ENCODE results near the gene EXOC6B. TPM values are rescaled to one million over a fixed set of nuclear protein-coding genes. Genes with fewer than 3 reads are reported as not detected.

EXOC6B gene
- total RNA-seq, 2 experiments from 2014 or later: 8.5 to 8.6 TPM

DNA sequence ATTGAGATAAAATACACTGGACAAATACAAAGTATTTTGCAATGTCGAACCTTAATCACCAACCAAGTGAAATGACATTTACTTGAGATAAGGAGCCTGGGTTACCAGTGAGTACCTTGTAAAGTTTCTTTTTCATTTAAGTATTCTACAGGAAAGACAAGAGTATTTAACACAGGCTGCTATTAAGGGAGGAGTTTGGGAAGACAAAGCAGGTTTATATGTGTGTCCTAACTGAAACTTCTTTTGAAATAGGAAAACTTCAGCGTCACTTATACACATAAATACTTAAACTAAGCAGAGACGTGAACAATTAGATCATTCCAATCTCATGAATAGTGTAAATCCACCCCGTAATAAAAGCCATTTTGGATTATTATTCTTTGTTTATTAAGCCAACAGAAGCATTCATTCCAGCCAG lies 551.4 kb downstream of the EXOC6B start:
- Mint-ChIP-seq H3K9me3 (no peaks in the 10 kb centered on the region), H3K27me3 (no peaks in the 10 kb centered on the region), H3K27ac (no peak overlapping the region), H3K36me3 (no peaks in the 10 kb centered on the region), H3K4me1 (ENCODE audit: low read depth) (no peaks in the 10 kb centered on the region), H3K4me3 (no peak overlapping the region)
- intact Hi-C loops (cut with micrococcal nuclease): no loop called here
- no peak for DNase-seq
- POLR2A ChIA-PET: no interaction called here
- CTCF ChIA-PET: no interaction called here

DNA sequence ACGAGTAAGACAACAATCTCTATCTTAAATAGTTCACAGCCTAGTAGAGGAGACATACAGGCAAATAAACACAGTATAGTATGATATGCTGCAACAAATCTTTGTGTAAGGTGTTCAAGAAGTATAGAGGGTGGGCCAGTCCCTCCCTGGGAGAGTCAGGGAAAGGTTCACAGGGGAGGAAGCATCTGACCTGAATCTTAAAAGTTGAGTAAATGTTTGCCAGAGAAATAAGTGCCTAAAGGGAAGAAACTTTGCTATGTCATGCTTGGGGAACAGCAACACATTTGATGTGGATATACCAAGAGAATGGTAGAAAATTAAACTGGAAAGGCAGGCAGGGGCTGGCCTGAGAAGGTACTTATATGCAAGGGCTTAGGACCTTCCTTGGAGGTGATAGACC lies 552.4 kb downstream of the EXOC6B start:
- H3K27me3 Mint-ChIP-seq: no peaks in the 10 kb centered on the region
- H3K9me3 Mint-ChIP-seq: peaks cover 4% of the 10 kb centered on the region
- DNase-seq: no peak
- H3K4me3 Mint-ChIP-seq: no peak overlapping the region
- CTCF ChIA-PET: no interaction called here
- POLR2A ChIA-PET: no interaction called here
- intact Hi-C loops (cut with micrococcal nuclease): no loop called here
- no peaks in the 10 kb centered on the region for H3K36me3 Mint-ChIP-seq
- H3K4me1 Mint-ChIP-seq (ENCODE audit: low read depth): no peaks in the 10 kb centered on the region
- H3K27ac Mint-ChIP-seq: no peak overlapping the region

DNA sequence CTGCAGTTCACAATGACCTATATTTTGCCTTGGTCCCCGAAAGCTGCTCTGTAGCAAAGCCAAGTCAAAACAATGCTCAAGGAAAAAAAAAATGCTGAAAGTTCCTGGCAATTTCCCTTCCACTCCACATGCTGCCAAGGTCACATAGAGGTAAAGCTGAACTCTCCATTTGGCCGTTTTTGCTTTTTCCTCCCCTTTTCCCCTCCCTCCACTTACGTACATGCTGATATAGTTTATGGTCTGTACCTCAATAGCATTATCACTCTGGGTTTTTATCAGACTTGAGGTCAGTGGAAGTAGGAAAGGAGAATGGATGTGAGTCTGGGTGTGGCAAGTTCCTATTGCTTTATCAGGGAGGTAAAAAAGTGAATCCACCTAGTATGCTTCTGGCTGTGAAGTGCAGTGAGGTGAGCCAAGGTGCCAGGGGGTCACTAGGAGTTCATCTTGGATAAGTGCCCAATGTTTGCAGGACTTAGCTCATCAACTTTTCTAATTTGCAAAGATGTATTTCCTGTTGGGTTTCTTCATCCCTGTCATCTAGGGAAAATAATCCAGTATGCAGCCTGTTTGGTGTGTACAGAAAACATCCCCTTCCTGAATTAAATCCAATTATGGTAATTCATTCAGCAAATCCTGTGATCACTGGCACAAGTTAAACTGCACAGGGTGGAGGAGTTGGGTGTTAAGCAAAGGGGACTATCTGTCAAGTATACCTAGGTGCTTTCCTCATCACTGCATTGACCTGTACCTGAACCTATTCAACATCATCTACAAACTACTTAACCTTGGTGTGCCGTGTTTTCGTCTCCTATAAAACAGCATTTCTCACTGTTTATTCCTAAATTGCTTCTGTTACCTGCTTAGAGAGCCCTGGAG lies 553.8 kb downstream of the EXOC6B start:
- Mint-ChIP-seq H3K27ac (no peak overlapping the region), H3K9me3 (peaks cover 4% of the 10 kb centered on the region), H3K4me1 (ENCODE audit: low read depth) (no peaks in the 10 kb centered on the region), H3K4me3 (no peak overlapping the region), H3K27me3 (no peaks in the 10 kb centered on the region), H3K36me3 (no peaks in the 10 kb centered on the region)
- ChIA-PET POLR2A (no interaction called here), CTCF (no interaction called here)
- intact Hi-C loops (cut with micrococcal nuclease): no loop called here
- no peak for DNase-seq

DNA sequence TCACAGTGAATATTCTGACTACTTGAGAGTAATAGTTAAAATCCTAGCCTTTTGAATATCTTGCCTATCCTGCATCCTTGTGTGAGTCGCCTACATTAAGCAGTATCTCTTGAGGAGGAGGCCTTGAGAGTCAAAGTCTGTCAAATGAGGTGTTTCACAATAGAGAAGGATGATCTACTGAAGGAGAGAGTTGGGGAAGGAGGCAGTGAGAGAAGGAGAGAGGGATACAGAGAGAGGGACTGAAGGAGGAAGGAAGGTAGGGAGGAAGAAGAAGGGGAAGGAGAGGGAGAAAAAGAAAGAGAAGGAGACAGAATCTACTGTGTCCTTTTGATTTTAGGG lies 554.6 kb downstream of the EXOC6B start:
- H3K4me1 Mint-ChIP-seq (ENCODE audit: low read depth): no peaks in the 10 kb centered on the region
- no peak overlapping the region for H3K4me3 Mint-ChIP-seq

DNA sequence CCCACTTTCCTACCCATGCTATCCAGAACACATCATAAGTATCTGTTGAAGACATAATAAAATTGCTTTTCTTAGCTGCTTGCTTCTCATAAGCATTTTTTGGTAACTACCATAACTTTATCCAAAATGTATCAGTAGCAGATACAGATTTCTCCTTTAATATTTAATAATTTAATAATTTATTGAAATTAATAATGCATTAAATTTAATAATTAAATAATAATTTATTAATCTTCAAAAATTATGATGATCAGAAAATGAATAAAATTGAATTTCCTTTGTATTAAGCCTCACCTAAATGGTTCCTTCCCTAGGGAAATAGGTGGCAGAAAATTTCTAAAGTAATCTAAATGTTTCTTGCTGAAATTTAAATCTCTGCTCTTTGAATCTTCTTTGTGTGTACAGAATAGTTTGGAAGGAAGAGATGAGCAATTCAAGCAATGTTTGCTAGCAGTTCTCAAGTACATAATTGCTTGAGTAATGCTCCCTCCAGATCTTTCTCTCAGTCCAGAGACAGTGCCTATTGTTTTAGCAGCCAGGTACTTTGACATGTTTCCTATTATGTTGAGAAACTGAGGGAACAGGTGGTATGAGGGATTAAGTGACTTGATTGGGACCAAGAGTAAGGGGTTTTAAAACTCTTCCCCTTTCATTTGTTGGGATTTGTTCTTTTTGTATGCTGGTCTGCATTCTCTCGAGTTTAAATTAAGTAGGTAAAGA lies 555.1 kb downstream of the EXOC6B start:
- no peaks in the 10 kb centered on the region for H3K36me3 Mint-ChIP-seq
- no peaks in the 10 kb centered on the region for H3K4me1 Mint-ChIP-seq (ENCODE audit: low read depth)
- H3K4me3 Mint-ChIP-seq: no peak overlapping the region
- DNase-seq: no peak
- peaks cover 4% of the 10 kb centered on the region for H3K9me3 Mint-ChIP-seq
- H3K27me3 Mint-ChIP-seq: no peaks in the 10 kb centered on the region
- POLR2A ChIA-PET: no interaction called here
- no peak overlapping the region for H3K27ac Mint-ChIP-seq
- CTCF ChIA-PET: no interaction called here
- intact Hi-C loops (cut with micrococcal nuclease): no loop called here

More for the DNA sequence above, 554.6 kb downstream of the EXOC6B start:
- Mint-ChIP-seq H3K9me3 (peaks cover 4% of the 10 kb centered on the region), H3K27ac (no peak overlapping the region), H3K27me3 (no peaks in the 10 kb centered on the region), H3K36me3 (no peaks in the 10 kb centered on the region)
- no peak for DNase-seq
- POLR2A ChIA-PET: no interaction called here
- intact Hi-C loops (cut with micrococcal nuclease): no loop called here
- CTCF ChIA-PET: no interaction called here

DNA sequence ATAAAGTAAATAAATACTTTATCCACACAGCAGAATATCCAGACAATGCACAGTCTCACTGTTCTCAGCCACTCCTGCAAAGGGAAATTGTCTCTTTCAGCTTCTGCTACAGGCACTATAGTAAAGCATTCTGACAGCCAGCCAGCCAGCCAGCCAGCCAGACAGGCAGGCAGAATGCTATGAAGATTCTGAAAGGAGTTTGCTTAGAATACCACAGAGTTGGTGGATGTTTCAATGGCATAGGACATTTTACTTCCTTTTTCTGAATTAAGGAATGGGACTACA lies 562.1 kb downstream of the EXOC6B start:
- Mint-ChIP-seq H3K27ac (no peak overlapping the region), H3K9me3 (peaks cover 4% of the 10 kb centered on the region), H3K36me3 (no peaks in the 10 kb centered on the region), H3K27me3 (no peaks in the 10 kb centered on the region), H3K4me3 (no peak overlapping the region), H3K4me1 (ENCODE audit: low read depth) (no peaks in the 10 kb centered on the region)
- ChIA-PET POLR2A (no interaction called here), CTCF (no interaction called here)
- no peak for DNase-seq
- intact Hi-C loops (cut with micrococcal nuclease): no loop called here

DNA sequence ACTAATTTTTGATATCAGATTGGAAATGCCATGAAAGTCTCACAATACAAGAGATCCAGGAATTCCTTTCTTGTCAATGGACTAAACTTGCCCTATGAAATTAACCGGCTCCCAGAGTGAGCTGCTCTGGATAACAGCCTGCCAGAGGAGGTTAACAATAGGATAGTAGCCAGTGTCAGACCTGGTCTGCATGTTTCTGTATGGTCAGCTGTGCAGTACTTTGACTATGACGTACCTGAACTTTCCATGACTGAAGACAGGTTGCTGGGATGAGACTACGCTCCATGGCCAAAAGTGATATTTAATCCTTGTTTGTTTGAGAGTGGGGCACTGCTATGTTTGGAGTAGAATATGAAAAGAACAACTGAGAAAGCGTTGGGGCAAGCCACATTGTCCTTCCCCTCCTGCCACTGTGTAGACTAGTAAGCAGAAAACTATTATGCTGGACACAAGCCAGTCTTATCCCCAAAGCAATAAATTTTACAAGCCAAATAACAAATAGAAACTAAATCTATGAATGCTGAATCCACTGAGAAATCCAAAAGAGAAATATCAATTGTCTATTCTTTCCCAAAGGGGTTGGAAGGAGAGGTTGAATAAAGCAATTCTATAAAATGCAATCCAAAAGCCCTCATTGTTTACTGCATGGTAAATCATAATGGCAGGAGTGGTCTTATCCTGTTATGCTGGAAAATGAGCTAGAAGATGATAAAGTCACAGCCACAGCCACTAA lies 562.6 kb downstream of the EXOC6B start:
- no peaks in the 10 kb centered on the region for H3K9me3 Mint-ChIP-seq
- H3K27me3 Mint-ChIP-seq: no peaks in the 10 kb centered on the region
- no peak overlapping the region for H3K4me3 Mint-ChIP-seq
- intact Hi-C loops (cut with micrococcal nuclease): no loop called here
- ChIA-PET POLR2A (no interaction called here), CTCF (no interaction called here)
- no peaks in the 10 kb centered on the region for H3K4me1 Mint-ChIP-seq (ENCODE audit: low read depth)
- DNase-seq: no peak
- H3K36me3 Mint-ChIP-seq: no peaks in the 10 kb centered on the region
- no peak overlapping the region for H3K27ac Mint-ChIP-seq

DNA sequence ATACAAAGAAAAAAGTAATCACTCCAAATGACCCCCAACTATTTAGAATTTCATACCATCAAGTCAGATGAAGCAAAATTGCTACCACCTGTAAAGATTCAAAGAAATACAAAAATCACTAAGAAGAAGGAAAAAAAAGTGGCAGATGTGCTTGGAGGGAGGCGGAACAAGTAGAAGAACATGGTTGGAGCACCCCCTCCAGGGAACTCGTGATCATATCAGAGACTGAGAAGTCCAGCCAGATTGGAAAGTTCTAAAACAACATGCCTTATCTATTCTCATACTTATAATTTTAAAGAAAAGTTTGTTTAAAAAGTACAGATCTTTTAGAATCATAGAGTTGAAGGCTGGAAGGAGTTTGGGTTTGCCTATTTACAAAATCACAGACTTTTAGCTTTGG lies 564.8 kb downstream of the EXOC6B start:
- Mint-ChIP-seq H3K27ac (no peak overlapping the region), H3K9me3 (no peaks in the 10 kb centered on the region), H3K4me1 (ENCODE audit: low read depth) (no peaks in the 10 kb centered on the region), H3K36me3 (no peaks in the 10 kb centered on the region), H3K27me3 (no peaks in the 10 kb centered on the region), H3K4me3 (no peak overlapping the region)
- ChIA-PET CTCF (no interaction called here), POLR2A (no interaction called here)
- intact Hi-C loops (cut with micrococcal nuclease): no loop called here
- no peak for DNase-seq

DNA sequence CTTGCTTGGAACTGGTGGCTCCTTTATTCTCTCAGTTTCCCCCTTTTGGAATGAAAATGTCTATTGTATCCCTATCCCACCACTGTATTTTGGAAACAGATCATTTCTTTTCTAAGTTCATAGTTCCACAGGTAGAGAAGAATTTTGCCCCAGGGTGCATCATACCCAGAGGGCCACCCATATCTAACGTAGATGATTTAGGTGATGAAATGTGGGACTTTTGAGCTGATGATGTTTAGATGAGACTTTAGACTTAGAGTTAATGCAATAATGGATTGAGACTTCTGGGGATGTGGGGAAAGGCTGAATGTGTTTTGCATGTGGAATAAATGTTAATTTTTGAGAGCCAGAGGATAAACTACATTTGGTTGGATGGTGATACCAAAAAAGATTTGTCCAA lies 570.3 kb downstream of the EXOC6B start:
- intact Hi-C loops (cut with micrococcal nuclease): no loop called here
- H3K9me3 Mint-ChIP-seq: peaks cover 10% of the 10 kb centered on the region

DNA sequence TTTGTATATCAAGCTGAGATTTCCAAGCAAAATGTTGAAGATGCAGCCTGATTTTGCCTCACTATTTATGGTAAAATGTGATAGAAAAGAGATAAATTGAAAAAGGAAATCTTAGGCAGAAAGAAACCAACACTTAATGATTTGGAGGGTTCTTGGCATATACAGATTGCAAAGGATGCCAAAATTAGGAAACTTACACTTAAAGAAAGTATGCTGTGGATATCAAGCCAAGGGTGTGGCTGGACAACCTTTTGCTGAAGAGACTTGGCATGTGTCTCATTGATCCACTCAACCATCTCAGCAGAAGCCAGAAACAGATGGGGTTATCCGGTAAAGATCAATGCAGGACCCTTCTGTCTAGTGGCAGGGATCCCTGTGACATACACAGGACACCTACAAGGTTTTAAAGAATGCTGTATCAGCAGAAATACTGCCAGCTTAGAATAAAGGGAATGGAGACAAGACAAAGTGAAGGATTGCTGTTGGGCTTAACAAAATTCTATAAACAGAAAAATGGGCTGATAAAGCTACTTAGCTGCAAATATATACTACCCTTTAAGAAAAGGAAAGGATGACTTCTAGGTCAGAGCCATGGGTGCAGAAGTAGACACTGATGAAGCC lies 570.9 kb downstream of the EXOC6B start:
- Mint-ChIP-seq H3K27ac (no peak overlapping the region), H3K4me3 (no peak overlapping the region), H3K9me3 (peaks cover 10% of the 10 kb centered on the region), H3K27me3 (no peaks in the 10 kb centered on the region), H3K4me1 (ENCODE audit: low read depth) (no peaks in the 10 kb centered on the region), H3K36me3 (peaks cover 4% of the 10 kb centered on the region)
- no peak for DNase-seq
- ChIA-PET CTCF (no interaction called here), POLR2A (no interaction called here)
- intact Hi-C loops (cut with micrococcal nuclease): no loop called here

More for the DNA sequence above, 570.3 kb downstream of the EXOC6B start:
- CTCF ChIA-PET: no interaction called here
- Mint-ChIP-seq H3K36me3 (peaks cover 4% of the 10 kb centered on the region), H3K4me1 (ENCODE audit: low read depth) (no peaks in the 10 kb centered on the region), H3K4me3 (no peak overlapping the region), H3K27me3 (no peaks in the 10 kb centered on the region), H3K27ac (no peak overlapping the region)
- no peak for DNase-seq
- POLR2A ChIA-PET: no interaction called here

DNA sequence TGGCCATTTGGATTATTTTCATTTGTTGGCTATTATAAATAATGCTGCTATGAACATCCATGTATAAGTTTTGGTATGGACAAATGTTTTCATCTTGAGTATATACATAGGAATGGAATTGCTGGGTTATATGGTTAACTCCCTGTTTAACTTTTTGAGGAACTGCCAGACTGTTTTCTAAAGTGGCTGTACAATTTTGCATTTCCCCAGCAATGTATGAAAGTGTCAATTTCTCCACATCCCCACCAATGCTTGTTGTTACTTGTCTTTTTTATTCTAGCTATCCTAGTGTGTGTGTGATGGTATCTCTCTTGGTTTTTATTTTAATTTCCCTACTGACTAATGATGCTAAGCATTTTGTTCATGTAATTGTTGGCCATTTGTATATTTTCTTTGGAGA lies 587.5 kb downstream of the EXOC6B start:
- POLR2A ChIA-PET: no interaction called here

DNA sequence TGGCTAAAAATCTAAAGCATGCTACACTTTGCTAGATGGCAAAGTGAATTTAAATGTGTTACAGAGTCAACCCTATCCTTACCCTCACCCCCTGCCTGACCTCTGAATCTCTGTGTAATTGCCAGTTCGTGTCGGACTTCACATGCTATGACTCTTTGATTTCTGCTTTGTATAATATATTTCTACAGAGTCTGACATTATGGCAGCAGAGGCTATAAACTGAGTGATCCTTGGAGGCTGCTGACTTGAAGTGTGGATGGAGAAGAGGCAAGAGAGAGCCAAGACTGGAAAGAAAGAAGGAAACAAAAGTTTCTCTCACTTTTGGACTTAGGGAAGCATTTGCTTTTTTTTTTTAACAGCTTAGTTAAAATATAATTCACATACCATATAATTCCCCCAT lies 588.3 kb downstream of the EXOC6B start:
- Mint-ChIP-seq H3K4me3 (no peak overlapping the region), H3K4me1 (ENCODE audit: low read depth) (peaks cover 7% of the 10 kb centered on the region), H3K27me3 (no peaks in the 10 kb centered on the region), H3K36me3 (peaks cover 2% of the 10 kb centered on the region), H3K9me3 (peaks cover 2% of the 10 kb centered on the region), H3K27ac (no peak overlapping the region)
- intact Hi-C loops (cut with micrococcal nuclease): no loop called here
- POLR2A ChIA-PET: no interaction called here
- no peak for DNase-seq
- CTCF ChIA-PET: no interaction called here

More for the DNA sequence above, 587.5 kb downstream of the EXOC6B start:
- no peak for DNase-seq
- Mint-ChIP-seq H3K4me3 (no peak overlapping the region), H3K27ac (no peak overlapping the region), H3K4me1 (ENCODE audit: low read depth) (peaks cover 7% of the 10 kb centered on the region), H3K36me3 (peaks cover 2% of the 10 kb centered on the region), H3K27me3 (no peaks in the 10 kb centered on the region), H3K9me3 (peaks cover 2% of the 10 kb centered on the region)
- intact Hi-C loops (cut with micrococcal nuclease): no loop called here
- CTCF ChIA-PET: no interaction called here

All from activated CD4-positive, alpha-beta memory T cell treated with anti-CD3 and anti-CD28 coated beads for 36 hours (primary cell).